GM12873 (cell line): ENCODE data around the gene MASP1.

Source experiments
- CTCF ChIP-seq: IDR thresholded peaks from 2 replicates; pipeline ENCODE4 v1.5.1; 2012; ENCODE audit warnings: low read depth, mild to moderate bottlenecking, moderate library complexity, low read length, control low read depth; ENCODE audit not compliant: insufficient read depth; ENCODE audit errors: missing control alignments

The MASP1 gene

GRCh38 chr3:187196573-187197334 lies 94.8 kb downstream of the MASP1 start:
- no peak for TF ChIP-seq CTCF

DNA sequence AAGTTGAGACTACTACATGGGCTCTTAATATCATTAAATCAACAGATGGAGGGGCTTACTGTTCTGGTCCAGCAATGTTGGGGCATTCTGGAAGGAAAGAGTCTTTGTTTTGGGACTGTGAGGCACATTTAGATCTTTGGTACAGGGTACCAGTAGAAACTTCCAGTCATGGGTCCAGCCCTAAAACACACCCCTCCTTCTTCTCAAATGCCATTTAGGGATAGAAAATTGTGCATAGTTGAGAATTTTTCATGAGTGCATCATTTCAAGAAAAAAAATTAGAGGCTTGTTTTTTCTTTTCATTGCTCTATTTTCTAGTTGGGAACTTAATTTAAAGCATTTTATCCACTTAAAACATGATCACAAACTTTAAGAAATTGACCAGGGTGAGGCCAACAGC lies 98.4 kb downstream of the MASP1 start:
- no peak for TF ChIP-seq CTCF

DNA sequence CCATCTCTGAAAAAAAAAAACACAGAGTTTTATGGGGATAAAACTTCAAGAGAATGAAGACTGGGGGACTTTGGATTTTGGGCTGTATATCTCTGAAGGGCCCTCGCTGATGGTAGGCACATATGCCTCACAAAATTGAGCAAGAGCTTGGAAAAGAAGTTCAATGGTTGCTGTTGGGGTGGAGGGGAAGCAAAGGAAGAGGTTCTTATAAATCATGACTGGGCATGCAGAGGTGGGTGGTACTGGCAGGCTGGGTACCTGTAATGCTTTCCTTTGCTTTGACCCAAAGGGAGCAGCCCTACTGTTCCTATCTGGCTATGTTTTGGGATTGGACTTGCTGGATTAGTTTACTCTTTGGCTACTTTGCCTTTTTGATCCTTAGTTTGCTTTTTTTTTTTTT lies 100.3 kb downstream of the MASP1 start:
- no peak for TF ChIP-seq CTCF

DNA sequence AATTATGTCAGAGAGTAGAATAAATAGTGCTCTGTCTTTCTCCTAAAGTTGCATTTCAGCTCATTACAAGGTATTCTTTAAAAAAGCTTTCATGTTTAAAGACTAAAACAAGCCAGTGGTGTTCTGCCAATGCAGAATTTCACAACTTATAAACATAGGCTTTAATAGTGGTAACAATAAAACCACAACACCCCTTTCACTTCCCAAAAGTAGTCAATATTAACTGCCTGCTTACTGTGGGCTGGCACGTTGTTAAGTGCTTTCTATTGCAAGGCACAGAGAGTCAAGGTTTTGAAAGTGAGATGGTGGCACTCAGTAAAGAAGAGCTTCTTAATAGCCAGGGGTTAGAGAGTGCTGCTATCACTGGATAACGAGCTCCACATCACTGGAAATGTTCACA lies 102.6 kb downstream of the MASP1 start:
- no peak for TF ChIP-seq CTCF

DNA sequence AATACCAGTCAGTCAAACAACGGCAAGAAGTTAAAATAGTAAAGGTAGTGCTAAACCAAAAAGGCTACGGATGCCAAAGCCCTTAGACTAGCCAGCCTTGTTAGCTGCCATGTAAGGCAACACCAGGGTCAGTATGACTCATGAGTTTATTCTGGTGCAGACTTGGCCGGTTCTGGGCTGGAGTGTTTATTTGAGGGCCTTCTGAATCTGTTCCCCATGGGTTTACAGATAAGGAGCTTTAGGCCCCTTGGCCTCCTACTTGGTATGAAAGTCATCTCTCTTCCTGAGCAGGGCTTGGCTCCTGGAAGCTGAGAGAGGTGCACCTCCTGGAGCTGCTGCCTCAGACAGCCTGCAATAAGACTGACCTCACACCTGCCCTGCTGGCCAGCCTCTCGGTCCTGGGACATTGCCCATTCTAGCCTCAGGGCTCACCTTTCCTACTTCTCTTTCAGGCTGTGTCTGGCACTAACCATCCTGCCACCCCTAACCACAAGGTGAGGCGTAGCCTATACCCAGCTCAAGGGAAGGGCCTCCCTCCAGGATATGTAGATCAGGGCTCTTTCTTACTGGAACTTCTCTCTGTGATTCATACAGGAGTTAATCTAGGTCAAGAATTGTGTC lies 104.6 kb downstream of the MASP1 start:
- TF ChIP-seq CTCF: no peak

DNA sequence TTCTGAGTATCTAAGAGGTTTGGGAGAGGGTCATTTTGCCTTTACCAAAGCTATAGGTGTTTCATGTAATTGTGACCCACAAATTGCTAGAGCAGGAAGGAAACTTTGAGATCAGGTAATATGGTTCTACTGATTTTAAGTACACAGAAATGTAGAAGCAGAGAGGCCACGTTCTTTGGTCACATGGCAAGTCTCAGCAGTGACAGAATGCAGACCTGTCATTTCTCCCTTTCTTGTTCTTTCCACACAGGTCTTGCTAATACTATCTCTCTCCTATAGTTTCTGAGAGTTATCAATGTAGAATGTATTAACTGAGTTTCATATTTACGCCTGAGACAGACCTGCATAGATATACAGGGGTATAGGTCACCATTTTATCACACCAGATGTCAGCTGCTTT lies 105.2 kb downstream of the MASP1 start:
- no peak for TF ChIP-seq CTCF

DNA sequence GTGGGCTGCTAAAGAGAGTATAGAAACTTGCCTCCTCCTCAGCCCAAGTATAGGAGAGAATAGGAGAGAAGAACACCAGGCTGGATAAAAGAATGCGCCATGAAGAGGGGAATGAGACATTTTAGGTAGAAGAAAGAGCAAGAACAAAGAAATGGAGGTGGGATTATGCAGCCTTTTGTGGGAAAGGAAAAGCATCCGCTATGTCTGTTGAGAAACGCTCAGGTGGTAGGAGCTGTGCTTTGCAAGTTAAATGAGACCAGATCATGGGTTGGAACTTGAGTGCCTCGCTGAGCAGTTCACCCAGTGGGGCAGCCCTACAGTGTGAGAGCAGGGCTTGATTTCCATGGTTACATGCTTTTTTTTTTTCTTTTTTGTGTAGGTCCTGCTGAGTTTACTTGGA lies 105.8 kb downstream of the MASP1 start:
- TF ChIP-seq CTCF: no peak
